ENCODE measurements around the gene KLK5.

KLK5 gene

DNA sequence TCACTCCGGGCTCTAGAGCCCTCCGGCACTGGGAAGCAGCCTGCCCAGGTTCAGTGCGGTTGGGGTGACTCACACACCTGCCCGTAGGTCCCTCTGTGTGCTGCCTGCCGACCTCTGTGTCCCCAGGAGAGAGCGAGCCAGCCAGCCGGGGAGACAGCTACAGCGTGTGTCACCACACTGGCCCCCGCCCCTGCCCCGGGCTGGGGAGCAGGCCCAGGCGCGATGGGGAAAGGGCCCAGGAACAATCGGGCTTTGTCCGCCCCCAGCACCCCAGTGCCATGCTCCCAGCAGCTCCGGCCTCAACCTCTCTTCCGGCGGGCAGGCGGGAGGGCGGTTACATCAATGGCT is 16.5 kb upstream of the KLK5 start, which contains the start of gene KLK6:
KLK6 (minus strand) TSS at position 179 of the 348 bp plus-strand sequence. CDS start 1,487 bp downstream, outside the sequence.
- in situ Hi-C loops (cut with MboI; ENCODE audit: low pct_unique_long_range_greater_than_20kb, low sequenced_read_pairs, unreplicated experiment): no loop called here
- DNase-seq (ENCODE audit: low spot score): no peak
- TF ChIP-seq, protein P1, sequence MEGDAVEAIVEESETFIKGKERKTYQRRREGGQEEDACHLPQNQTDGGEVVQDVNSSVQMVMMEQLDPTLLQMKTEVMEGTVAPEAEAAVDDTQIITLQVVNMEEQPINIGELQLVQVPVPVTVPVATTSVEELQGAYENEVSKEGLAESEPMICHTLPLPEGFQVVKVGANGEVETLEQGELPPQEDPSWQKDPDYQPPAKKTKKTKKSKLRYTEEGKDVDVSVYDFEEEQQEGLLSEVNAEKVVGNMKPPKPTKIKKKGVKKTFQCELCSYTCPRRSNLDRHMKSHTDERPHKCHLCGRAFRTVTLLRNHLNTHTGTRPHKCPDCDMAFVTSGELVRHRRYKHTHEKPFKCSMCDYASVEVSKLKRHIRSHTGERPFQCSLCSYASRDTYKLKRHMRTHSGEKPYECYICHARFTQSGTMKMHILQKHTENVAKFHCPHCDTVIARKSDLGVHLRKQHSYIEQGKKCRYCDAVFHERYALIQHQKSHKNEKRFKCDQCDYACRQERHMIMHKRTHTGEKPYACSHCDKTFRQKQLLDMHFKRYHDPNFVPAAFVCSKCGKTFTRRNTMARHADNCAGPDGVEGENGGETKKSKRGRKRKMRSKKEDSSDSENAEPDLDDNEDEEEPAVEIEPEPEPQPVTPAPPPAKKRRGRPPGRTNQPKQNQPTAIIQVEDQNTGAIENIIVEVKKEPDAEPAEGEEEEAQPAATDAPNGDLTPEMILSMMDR (IDR thresholded peaks at IDR 0.05; ENCODE audit: extremely low read depth, insufficient read depth, missing control alignments): no peak

DNA sequence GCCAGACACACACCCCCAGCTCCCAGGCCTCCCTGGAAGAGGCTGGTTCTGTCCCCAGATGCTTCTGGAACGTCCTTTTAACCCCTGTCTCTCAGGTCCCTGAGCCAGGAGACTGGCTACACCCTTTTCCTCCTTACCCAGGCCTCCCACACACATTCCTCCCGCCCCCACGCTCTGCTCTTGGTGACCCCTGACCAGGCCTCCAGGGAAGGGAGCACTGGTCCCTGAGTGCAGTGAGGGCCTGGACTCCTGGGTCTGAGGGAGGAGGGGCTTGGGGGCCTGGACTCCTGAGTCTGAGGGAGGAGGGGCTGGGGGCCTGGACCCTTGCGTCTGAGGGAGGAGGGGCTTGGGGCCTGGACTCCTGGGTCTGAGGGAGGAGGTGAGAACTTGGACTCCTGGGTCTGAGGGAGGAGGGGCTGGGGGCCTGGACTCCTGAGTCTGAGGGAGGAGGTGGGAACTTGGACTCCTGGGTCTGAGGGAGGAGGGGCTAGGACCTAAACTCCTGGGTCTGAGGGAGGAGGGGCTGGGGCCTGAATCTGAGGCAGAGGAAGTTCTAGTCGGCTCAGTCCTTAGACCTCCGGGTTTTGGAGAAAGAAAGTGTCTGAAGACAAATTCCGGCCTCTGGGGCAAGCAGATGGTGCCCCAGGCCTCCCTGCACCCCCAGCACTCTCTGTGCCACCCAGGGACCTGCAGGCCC is 16.0 kb upstream of the KLK5 start:
- TF ChIP-seq, protein P1 (IDR thresholded peaks at IDR 0.05; ENCODE audit: extremely low read depth, insufficient read depth, missing control alignments): no peak
- in situ Hi-C loops (cut with MboI; ENCODE audit: low pct_unique_long_range_greater_than_20kb, low sequenced_read_pairs, unreplicated experiment): no loop called here
- DNase-seq (ENCODE audit: low spot score): no peak

DNA sequence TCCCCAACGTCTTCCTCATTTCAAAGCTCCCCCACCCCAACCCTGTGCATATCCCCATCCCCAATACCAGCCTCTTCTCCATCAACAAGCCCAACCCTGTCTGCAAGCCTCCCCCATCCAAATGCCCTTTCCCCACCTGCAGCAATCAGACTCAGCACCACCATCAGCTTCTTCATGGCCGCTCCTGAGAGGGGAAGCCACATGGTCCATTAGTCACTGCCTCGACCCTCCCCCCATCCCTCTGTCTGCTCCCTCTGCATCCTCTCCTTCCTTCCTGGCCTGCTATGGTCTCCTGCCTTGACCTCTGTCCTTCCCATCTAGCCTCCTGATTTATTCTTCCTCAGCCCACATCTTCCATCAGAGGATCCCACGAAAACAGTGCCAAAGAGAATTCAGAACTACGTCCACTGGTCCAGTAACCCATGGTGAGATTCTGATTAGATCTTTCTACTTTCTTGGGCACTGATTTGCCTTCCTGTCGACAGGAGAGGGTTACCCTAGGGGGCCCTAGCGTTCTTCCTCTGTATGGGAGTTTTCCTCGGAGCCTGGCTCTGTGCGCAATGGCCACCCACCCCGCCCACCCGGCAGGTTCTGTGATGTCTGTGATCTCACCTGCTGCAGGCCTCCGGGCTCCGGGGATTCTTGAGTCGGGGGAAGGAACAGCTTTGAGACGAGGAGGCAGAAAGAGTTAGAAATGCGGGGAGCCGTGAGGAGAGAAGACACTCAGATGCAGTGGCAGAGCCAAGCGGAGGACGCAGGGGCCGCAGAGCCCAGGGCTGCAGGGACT is 15.3 kb upstream of the KLK5 start:
- DNase-seq (ENCODE audit: low spot score): no peak
- TF ChIP-seq, protein P1 (IDR thresholded peaks at IDR 0.05; ENCODE audit: extremely low read depth, insufficient read depth, missing control alignments): no peak
- in situ Hi-C loops (cut with MboI; ENCODE audit: low pct_unique_long_range_greater_than_20kb, low sequenced_read_pairs, unreplicated experiment): no loop called here

DNA sequence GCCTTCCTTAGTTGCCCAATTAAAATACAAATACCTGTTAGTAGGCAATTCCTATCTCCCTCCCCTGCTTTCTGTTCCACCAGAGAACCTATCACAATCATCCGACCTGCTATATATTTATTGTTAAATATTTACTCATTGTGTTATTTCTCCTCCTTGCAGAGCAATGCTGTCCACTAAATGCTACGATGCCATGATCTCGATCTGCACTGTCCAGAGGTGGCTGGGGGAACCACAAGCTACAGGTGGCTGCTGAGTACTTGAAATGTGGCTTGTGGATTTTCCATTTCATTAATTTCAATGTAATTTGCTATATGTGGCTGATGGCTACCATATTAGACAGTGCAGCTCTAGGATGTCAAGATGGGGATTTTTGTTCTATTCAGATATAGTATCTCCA is 11.4 kb upstream of the KLK5 start:
- TF ChIP-seq, protein P1 (IDR thresholded peaks at IDR 0.05; ENCODE audit: extremely low read depth, insufficient read depth, missing control alignments): no peak
- in situ Hi-C loops (cut with MboI; ENCODE audit: low pct_unique_long_range_greater_than_20kb, low sequenced_read_pairs, unreplicated experiment): no loop called here
- DNase-seq (ENCODE audit: low spot score): no peak

DNA sequence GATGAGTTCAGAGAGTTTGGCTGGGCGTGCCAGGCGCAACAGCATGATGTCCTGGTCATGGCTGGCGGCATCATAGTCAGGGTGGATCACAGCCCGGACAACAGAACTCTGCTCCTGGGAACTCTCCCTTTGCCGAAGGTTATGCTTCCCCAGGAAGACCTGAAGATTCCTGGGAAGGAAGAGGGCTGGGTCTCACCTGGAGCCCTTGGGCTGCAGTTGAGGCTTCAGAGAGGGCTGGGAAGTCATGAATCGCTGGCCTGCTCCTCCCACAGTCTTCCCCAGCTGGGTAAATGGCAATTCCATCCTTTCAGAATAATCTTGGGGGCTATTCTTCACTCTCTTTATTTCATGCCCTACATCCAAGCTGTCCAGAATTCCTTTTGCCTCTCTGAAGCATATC is 10.5 kb upstream of the KLK5 start:
- DNase-seq (ENCODE audit: low spot score): no peak
- TF ChIP-seq, protein P1 (IDR thresholded peaks at IDR 0.05; ENCODE audit: extremely low read depth, insufficient read depth, missing control alignments): no peak
- in situ Hi-C loops (cut with MboI; ENCODE audit: low pct_unique_long_range_greater_than_20kb, low sequenced_read_pairs, unreplicated experiment): no loop called here

DNA sequence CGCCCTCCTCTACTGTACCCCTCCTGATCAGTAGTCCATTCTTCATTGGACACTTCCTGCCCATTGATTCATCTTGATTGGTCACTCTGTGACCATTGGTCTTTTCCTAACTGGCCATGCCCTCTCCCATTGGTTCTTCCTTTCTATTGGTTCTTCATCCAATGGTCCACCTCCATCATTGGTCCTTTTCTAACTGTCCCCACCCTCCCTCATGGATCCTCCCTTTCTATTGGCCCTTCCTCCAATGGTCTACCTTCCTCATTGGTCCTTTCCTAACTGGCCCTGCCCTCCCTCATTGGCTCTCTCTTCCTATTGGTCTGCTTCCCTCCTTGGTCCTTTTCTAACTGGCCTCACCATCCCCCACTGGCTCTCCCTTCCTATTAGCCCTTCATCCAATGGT is 9.4 kb upstream of the KLK5 start:
- TF ChIP-seq, protein P1 (IDR thresholded peaks at IDR 0.05; ENCODE audit: extremely low read depth, insufficient read depth, missing control alignments): no peak
- in situ Hi-C loops (cut with MboI; ENCODE audit: low pct_unique_long_range_greater_than_20kb, low sequenced_read_pairs, unreplicated experiment): no loop called here
- DNase-seq (ENCODE audit: low spot score): no peak

Measured in GM13977 (cell line).